SK-N-SH (cell line): ENCODE measurements around the gene DQX1. TPM values are rescaled to one million over a fixed set of nuclear protein-coding genes. Genes with fewer than 3 reads are reported as not detected.

Experiments
- CTCF ChIA-PET: fragments of 300-600, 350-600 bp; formaldehyde crosslinking; extraction: SDS; loops from one replicate; lab custom pipeline; 2021; lab: Yijun Ruan, JAX
- POLR2A ChIA-PET: fragments of 350-600 bp; sonication (Branson Sonifier 250); formaldehyde crosslinking; extraction: SDS; loops from one replicate; lab custom pipeline; 2020; ENCODE audit warnings: antibody characterized with exemption, inconsistent platforms; lab: Yijun Ruan, JAX
- DNase-seq: peaks from one replicate; pipeline ENCODE4 v3.0.0; 2012
- H2AFZ ChIP-seq: fragments of 200-600 bp; sonication (generic); 2 replicates; pipeline ENCODE4 v1.8.1; 2016; ENCODE audit warnings: antibody characterized with exemption, mild to moderate bottlenecking, low read depth
- H3F3A ChIP-seq: fragments of 200-600 bp; sonication (generic); replicated peaks from 2 replicates; pipeline ENCODE3; 2016; ENCODE audit warnings: antibody characterized with exemption, mild to moderate bottlenecking; ENCODE audit not compliant: insufficient read depth
- H3K27ac ChIP-seq, 2 experiments: fragments of 200-500 bp in 1 of 2; fragments of 200-600 bp in 1 of 2; sonication (Bioruptor generic) in 1 of 2; sonication (generic), shearing (Covaris generic) in 1 of 2; 2 replicates each; pipeline versions ENCODE4 v1.5.1 to v1.6.1; 2014 to 2016; ENCODE audit warnings: low read depth in 2 of 2, inconsistent platforms in 1 of 2, low read length in 1 of 2, mild to moderate bottlenecking in 1 of 2, mixed read lengths in 1 of 2
- H3K27me3 ChIP-seq: fragments of 200-600 bp; sonication (generic), shearing (Covaris generic); 2 replicates; pipeline ENCODE4 v1.6.1; 2016; ENCODE audit warnings: mixed run types; ENCODE audit not compliant: insufficient read depth
- H3K36me3 ChIP-seq, 2 experiments: fragments of 200-500 bp in 1 of 2; fragments of 200-600 bp in 1 of 2; sonication (Bioruptor generic) in 1 of 2; sonication (generic) in 1 of 2; replicated peaks in 1 of 2; 2 replicates each; pipeline versions ENCODE3 to v1.5.1; 2014 to 2016; ENCODE audit warnings: low read length in 1 of 2, mild to moderate bottlenecking in 1 of 2; ENCODE audit not compliant: insufficient read depth in 2 of 2, control insufficient read depth in 1 of 2
- H3K4me1 ChIP-seq, 2 experiments: fragments of 200-500 bp in 1 of 2; fragments of 200-600 bp in 1 of 2; sonication (Bioruptor generic) in 1 of 2; sonication (generic), shearing (Covaris generic) in 1 of 2; 2 replicates each; pipeline versions ENCODE4 v1.5.1 to v1.6.1; 2014 to 2016; ENCODE audit warnings: low read depth in 1 of 2, low read length in 1 of 2, mixed run types in 1 of 2; ENCODE audit not compliant: insufficient read depth in 2 of 2, control insufficient read depth in 1 of 2
- H3K4me2 ChIP-seq: fragments of 200-600 bp; sonication (generic), shearing (Covaris generic); 2 replicates; pipeline ENCODE4 v1.6.1; 2017; ENCODE audit warnings: mixed run types
- H3K4me3 ChIP-seq, 2 experiments: fragments of 200-500 bp in 1 of 2; fragments of 200-600 bp in 1 of 2; sonication (Bioruptor generic) in 1 of 2; sonication (generic), shearing (Covaris generic) in 1 of 2; 2 replicates each; pipeline versions ENCODE4 v1.5.1 to v1.8.1; 2014 to 2016; ENCODE audit warnings: low read depth in 2 of 2, inconsistent platforms in 1 of 2, low read length in 1 of 2, mild to moderate bottlenecking in 1 of 2, mixed read lengths in 1 of 2, moderate library complexity in 1 of 2
- H3K79me2 ChIP-seq: fragments of 200-600 bp; sonication (generic); 2 replicates; pipeline ENCODE4 v1.8.1; 2017; ENCODE audit warnings: mild to moderate bottlenecking; ENCODE audit not compliant: insufficient read depth
- H3K9ac ChIP-seq: fragments of 200-600 bp; sonication (generic); 2 replicates; pipeline ENCODE4 v1.6.1; 2017; ENCODE audit warnings: mixed run types
- H3K9me2 ChIP-seq: fragments of 200-600 bp; sonication (generic); 2 replicates; pipeline ENCODE4 v1.6.1; 2017; ENCODE audit warnings: mixed run types
- H3K9me3 ChIP-seq: fragments of 200-600 bp; sonication (generic); 2 replicates; pipeline ENCODE4 v1.6.1; 2017; ENCODE audit warnings: mixed run types, mild to moderate bottlenecking, moderate library complexity
- H4K20me1 ChIP-seq: fragments of 200-600 bp; sonication (generic); 2 replicates; pipeline ENCODE4 v1.6.1; 2017; ENCODE audit warnings: mild to moderate bottlenecking, mixed run types; ENCODE audit not compliant: insufficient read depth
- CHD2 ChIP-seq: fragments of 150-350 bp; IDR thresholded peaks from 2 replicates; pipeline ENCODE4 v1.6.1; 2018; ENCODE audit warnings: low read length; ENCODE audit not compliant: partially characterized antibody
- ELF1 ChIP-seq: IDR thresholded peaks from 2 replicates; pipeline ENCODE4 v1.4.0; 2012
- FOXM1 ChIP-seq: IDR thresholded peaks from 2 replicates; pipeline ENCODE4 v1.4.0; 2012; ENCODE audit warnings: low read depth, mild to moderate bottlenecking
- JUND ChIP-seq: IDR thresholded peaks from 2 replicates; pipeline ENCODE4 v1.4.0; 2012
- MEF2A ChIP-seq: IDR thresholded peaks from 2 replicates; pipeline ENCODE4 v1.4.0; 2012; ENCODE audit warnings: low read depth, borderline replicate concordance
- MXI1 ChIP-seq: IDR thresholded peaks from 2 replicates; pipeline ENCODE4 v1.6.1; 2012; ENCODE audit warnings: mild to moderate bottlenecking, low read depth, low read length, improper control_type of control experiment
- NRF1 ChIP-seq: IDR thresholded peaks from 2 replicates; pipeline ENCODE4 v1.6.1; 2012; ENCODE audit warnings: low read depth, mild to moderate bottlenecking, low read length
- RAD21 ChIP-seq: IDR thresholded peaks from 2 replicates; pipeline ENCODE4 v1.6.1; 2012; ENCODE audit warnings: mild to moderate bottlenecking, low read length
- RCOR1 ChIP-seq: fragments of 150-350 bp; IDR thresholded peaks from 2 replicates; pipeline ENCODE4 v1.6.1; 2017; ENCODE audit warnings: antibody characterized with exemption, low read length
- SIN3A ChIP-seq: IDR thresholded peaks from 2 replicates; pipeline ENCODE4 v1.6.1; 2012; ENCODE audit warnings: low read depth, mild to moderate bottlenecking, low read length, moderate library complexity, borderline replicate concordance
- TAF1 ChIP-seq: IDR thresholded peaks from 2 replicates; pipeline ENCODE4 v1.6.1; 2012; ENCODE audit warnings: low read depth, mild to moderate bottlenecking, low read length, moderate library complexity, borderline replicate concordance
- YY1 ChIP-seq: IDR thresholded peaks from 2 replicates; pipeline ENCODE4 v1.4.0; 2012; ENCODE audit warnings: low read depth, mild to moderate bottlenecking
- WGBS: methylation state at CpG from one replicate; pipeline ENCODE4 v1.1.6; 2017; ENCODE audit warnings: low lambda C conversion rate; 5-methylcytosine and 5-hydroxymethylcytosine counted together
- polyA plus RNA-seq, 3 experiments: library from polyadenylated mRNA; depleted of rRNA; stranded (reverse); fragments of >200 nt; gene quantifications; 2 replicates each; pipeline ENCODE4 v1.2.3, GENCODE V29; 2012
- TF ChIP-seq, protein P1 (sequence below): IDR thresholded peaks from 2 replicates; pipeline ENCODE4 v1.4.0; 2012; ENCODE audit warnings: low read depth, borderline replicate concordance
- TF ChIP-seq, protein P2 (sequence below): fragments of 150-350 bp; IDR thresholded peaks from 2 replicates; pipeline ENCODE4 v1.6.1; 2016; ENCODE audit warnings: mild to moderate bottlenecking, low read depth, low read length
- TF ChIP-seq, protein P3 (sequence below): fragments of 200-600 bp; sonication (generic); IDR thresholded peaks from 2 replicates; pipeline ENCODE4 v1.6.1; 2017; ENCODE audit warnings: antibody characterized with exemption, mild to moderate bottlenecking, moderate library complexity
- TF ChIP-seq, protein P4 (sequence below): IDR thresholded peaks from 2 replicates; pipeline ENCODE4 v1.4.0; 2012; ENCODE audit warnings: low read depth
- TF ChIP-seq, protein P5 (sequence below): fragments of 150-350 bp; IDR thresholded peaks from 2 replicates; pipeline ENCODE4 v1.6.1; 2017; ENCODE audit warnings: antibody characterized with exemption, low read length, low read depth, borderline replicate concordance
- TF ChIP-seq, protein P6 (sequence below): IDR thresholded peaks from 2 replicates; pipeline ENCODE4 v1.4.0; 2012; ENCODE audit warnings: low read depth, borderline replicate concordance

DQX1 gene
- polyA plus RNA-seq, 1 of the 3 experiments (the other 2 are of a cell fraction) = 1.6 TPM

DNA sequence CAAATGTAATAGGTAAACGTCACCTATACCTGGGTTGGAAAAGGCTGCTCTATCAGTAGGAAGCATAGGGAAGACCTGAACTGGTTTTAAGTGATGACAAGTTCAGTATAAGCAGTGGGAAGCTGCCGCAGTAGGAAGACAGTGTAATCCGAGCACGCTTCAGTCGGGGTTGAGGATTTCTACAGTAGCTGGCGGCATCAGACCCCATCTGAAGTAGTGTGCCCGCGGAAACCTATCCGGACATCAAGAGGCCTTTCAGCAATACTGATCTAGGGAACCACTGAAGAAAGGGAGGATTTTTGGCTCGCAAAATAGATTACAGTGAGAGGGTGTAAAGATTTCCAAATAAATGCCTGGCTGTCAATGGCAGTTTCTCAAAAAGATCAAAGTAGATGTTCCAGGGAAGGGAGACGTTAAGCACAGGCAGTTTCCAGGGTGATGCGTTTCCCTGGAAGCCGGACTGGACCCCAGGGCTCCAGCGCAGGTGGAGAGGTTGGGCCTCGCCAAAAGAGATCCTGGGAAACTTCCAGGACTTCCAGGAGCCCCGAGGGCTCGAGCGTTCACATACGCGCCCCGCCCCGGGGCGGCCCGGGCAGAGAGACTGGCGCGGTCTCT is 22.4 kb upstream of the DQX1 start:
- WGBS = 73% methylated on average over 11 of the region's 26 CpGs
- peak overlapping the region in 1 of 2 experiments; percentile 18; a peak in 1 of 4 replicates for H3K27ac ChIP-seq
- peaks cover 19% of the 10 kb centered on the region for H3F3A ChIP-seq
- no peaks in the 10 kb centered on the region for H3K27me3 ChIP-seq
- peaks cover 9 to 37% of the 10 kb centered on the region in 2 experiments; a peak in 3 of 4 replicates for H3K4me1 ChIP-seq
- peak overlapping the region; percentile 52 to 60 for H3K4me3 ChIP-seq
- ChIA-PET POLR2A (no interaction called here), CTCF (interaction anchor here (1.0 to 3.2 kb wide), 2 partner anchors 27 to 38 kb away, joined by 3 to 19 read pairs; no protein-coding TSS in a partner anchor)
- H2AFZ ChIP-seq = peak overlapping the region; percentile 52; the same call in 1 of the 2 replicates
- H3K4me2 ChIP-seq = peak overlapping the region; percentile 91
- peaks cover 42% of the 10 kb centered on the region for H3K79me2 ChIP-seq
- DNase-seq = peak; percentile 40
- H3K36me3 ChIP-seq = peaks cover 7 to 15% of the 10 kb centered on the region in 2 experiments
- H3K9me3 ChIP-seq = no peaks in the 10 kb centered on the region
- H3K9me2 ChIP-seq = no peaks in the 10 kb centered on the region
- peak overlapping the region; percentile 52; the same call in 1 of the 2 replicates for H3K9ac ChIP-seq
- TF ChIP-seq MXI1 = no peak
- TF ChIP-seq YY1 = no peak
- TF ChIP-seq, protein P1, sequence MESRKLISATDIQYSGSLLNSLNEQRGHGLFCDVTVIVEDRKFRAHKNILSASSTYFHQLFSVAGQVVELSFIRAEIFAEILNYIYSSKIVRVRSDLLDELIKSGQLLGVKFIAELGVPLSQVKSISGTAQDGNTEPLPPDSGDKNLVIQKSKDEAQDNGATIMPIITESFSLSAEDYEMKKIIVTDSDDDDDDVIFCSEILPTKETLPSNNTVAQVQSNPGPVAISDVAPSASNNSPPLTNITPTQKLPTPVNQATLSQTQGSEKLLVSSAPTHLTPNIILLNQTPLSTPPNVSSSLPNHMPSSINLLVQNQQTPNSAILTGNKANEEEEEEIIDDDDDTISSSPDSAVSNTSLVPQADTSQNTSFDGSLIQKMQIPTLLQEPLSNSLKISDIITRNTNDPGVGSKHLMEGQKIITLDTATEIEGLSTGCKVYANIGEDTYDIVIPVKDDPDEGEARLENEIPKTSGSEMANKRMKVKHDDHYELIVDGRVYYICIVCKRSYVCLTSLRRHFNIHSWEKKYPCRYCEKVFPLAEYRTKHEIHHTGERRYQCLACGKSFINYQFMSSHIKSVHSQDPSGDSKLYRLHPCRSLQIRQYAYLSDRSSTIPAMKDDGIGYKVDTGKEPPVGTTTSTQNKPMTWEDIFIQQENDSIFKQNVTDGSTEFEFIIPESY = no peak
- no peak for TF ChIP-seq TAF1
- no peak for TF ChIP-seq SIN3A
- TF ChIP-seq, protein P2, sequence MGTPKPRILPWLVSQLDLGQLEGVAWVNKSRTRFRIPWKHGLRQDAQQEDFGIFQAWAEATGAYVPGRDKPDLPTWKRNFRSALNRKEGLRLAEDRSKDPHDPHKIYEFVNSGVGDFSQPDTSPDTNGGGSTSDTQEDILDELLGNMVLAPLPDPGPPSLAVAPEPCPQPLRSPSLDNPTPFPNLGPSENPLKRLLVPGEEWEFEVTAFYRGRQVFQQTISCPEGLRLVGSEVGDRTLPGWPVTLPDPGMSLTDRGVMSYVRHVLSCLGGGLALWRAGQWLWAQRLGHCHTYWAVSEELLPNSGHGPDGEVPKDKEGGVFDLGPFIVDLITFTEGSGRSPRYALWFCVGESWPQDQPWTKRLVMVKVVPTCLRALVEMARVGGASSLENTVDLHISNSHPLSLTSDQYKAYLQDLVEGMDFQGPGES = no peak
- no peak for TF ChIP-seq JUND
- TF ChIP-seq, protein P3, sequence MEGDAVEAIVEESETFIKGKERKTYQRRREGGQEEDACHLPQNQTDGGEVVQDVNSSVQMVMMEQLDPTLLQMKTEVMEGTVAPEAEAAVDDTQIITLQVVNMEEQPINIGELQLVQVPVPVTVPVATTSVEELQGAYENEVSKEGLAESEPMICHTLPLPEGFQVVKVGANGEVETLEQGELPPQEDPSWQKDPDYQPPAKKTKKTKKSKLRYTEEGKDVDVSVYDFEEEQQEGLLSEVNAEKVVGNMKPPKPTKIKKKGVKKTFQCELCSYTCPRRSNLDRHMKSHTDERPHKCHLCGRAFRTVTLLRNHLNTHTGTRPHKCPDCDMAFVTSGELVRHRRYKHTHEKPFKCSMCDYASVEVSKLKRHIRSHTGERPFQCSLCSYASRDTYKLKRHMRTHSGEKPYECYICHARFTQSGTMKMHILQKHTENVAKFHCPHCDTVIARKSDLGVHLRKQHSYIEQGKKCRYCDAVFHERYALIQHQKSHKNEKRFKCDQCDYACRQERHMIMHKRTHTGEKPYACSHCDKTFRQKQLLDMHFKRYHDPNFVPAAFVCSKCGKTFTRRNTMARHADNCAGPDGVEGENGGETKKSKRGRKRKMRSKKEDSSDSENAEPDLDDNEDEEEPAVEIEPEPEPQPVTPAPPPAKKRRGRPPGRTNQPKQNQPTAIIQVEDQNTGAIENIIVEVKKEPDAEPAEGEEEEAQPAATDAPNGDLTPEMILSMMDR = no peak
- TF ChIP-seq CHD2 = no peak
- TF ChIP-seq MEF2A = no peak
- TF ChIP-seq, protein P4, sequence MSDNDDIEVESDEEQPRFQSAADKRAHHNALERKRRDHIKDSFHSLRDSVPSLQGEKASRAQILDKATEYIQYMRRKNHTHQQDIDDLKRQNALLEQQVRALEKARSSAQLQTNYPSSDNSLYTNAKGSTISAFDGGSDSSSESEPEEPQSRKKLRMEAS = no peak
- no peak for TF ChIP-seq RAD21
- no peak for TF ChIP-seq ELF1
- TF ChIP-seq RCOR1 = no peak
- no peak for TF ChIP-seq FOXM1
- TF ChIP-seq, protein P5, sequence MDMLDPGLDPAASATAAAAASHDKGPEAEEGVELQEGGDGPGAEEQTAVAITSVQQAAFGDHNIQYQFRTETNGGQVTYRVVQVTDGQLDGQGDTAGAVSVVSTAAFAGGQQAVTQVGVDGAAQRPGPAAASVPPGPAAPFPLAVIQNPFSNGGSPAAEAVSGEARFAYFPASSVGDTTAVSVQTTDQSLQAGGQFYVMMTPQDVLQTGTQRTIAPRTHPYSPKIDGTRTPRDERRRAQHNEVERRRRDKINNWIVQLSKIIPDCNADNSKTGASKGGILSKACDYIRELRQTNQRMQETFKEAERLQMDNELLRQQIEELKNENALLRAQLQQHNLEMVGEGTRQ = no peak
- TF ChIP-seq, protein P6, sequence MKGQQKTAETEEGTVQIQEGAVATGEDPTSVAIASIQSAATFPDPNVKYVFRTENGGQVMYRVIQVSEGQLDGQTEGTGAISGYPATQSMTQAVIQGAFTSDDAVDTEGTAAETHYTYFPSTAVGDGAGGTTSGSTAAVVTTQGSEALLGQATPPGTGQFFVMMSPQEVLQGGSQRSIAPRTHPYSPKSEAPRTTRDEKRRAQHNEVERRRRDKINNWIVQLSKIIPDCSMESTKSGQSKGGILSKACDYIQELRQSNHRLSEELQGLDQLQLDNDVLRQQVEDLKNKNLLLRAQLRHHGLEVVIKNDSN = no peak
- TF ChIP-seq NRF1 = no peak
- TF ChIP-seq, all 33 proteins: peak for 0
- no peaks in the 10 kb centered on the region for H4K20me1 ChIP-seq
